Stimulated activated CD8-positive, alpha-beta memory T cell treated with anti-CD3 and anti-CD28 coated beads, Interleukin-4, amount 100 ng/mL, for 1 hour (primary cell): ENCODE data around the gene DUSP15.

Experiments used
- DNase-seq, 2 donors: peaks; one replicate each; pipeline ENCODE4 v3.0.0-alpha.2; 2020; ENCODE audit warnings: low read depth in 2 of 2, low spot score in 1 of 2

DUSP15 gene

DNA sequence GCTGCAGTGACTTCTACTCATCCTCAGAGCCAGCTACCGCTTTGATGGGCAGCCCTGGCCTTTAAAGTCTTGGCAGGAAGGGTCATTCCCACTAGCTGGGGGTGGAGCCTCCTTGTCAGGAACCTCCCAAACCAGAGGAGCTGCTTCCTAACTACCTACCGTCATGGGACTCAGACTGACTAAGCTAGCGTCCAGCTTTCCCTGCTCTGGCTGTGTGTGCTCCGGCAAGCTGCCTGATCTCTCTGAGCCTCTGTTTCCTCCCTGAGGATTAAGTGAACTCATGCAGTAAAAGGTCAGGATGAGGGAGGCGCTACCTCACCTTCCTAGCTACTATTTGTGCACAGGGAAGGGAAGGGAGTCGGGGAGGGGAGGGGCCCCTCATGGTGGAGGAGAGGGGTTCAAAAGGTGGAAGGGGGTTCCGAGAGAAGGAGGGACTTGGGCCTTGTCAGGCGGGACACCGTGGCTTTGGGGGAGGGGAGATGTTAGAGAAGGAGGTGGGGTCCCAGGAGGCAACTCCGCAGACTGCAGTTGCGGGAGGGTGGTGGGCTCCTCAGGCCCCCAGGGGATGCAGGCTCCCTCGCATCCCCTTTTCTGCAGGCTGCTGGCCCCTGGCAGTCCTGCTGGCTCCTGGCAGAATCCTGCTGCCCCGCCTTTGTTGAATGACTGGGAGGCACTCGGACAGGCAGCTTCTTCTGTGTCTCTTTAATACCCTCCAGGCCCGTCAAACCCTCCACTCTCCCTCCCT is 9.8 kb downstream of the DUSP15 start:
- DNase-seq, result no peak

DNA sequence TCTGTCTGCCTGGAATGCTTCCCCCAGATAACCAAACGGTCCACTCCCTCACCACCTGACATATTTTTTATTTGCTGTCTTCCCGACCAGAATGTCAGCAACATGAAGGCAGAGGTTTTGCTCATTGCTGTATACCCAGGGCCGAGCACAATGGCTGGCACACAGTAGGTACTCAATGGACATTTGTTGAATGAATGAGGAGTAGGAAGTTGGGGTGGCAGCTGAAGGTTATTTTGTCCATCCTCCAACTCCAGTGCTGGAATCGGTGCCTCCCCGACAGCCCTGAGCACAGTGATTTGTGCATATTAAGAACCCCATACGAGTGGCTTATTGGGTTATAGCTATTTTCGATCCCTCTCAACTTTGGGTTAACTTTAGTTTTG is 10.3 kb downstream of the DUSP15 start:
- no peak for DNase-seq

DNA sequence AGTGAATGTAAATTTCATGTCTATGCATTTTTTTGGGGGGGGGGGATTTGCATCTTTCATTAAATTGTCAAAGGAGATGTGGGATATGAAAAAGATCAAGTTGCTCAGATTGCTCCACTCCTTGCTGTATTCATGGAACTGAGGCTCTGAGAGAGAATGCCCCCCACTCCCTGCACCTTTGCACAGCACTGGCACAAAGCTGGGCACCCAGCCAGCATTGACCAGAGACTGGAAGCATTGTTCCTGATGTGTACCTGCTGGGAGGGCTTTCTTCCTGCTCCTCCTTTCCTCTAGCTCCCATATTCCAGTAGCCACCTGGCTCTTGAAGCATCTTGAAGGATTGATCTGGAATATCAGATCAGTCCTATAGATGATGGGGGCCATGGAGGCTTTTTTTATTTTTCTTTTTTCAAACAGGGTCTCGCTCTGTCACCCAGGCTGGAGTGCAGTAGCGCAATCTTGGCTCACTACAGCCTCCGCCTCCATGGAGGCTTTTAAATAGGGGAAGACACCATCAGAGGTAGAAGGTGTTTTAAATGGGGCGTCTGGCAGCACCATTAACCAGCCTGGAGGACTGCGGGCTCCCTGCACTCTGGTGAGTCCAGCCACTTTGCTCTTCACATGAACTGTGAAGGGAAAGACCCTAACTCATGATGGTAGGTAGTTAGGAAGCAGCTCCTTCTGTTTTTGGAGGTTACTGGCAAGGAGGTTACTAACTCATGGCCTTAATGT is 10.9 kb downstream of the DUSP15 start:
- no peak for DNase-seq

DNA sequence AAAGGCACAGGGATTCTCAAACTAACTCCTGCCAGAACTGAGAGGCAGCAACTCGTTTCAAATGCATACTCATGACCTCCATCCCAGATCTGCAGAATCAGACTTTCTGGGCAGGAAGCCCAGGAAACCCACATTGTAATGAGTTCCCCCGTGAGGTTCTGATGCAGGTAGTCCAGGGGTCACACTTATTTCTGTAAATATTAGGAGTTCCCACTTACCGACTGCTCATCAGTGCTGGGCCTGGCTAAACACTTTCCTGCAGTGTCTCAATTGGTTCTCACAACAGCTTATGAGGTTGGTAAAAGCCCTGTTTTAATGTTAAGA is 11.6 kb downstream of the DUSP15 start:
- no peak for DNase-seq

DNA sequence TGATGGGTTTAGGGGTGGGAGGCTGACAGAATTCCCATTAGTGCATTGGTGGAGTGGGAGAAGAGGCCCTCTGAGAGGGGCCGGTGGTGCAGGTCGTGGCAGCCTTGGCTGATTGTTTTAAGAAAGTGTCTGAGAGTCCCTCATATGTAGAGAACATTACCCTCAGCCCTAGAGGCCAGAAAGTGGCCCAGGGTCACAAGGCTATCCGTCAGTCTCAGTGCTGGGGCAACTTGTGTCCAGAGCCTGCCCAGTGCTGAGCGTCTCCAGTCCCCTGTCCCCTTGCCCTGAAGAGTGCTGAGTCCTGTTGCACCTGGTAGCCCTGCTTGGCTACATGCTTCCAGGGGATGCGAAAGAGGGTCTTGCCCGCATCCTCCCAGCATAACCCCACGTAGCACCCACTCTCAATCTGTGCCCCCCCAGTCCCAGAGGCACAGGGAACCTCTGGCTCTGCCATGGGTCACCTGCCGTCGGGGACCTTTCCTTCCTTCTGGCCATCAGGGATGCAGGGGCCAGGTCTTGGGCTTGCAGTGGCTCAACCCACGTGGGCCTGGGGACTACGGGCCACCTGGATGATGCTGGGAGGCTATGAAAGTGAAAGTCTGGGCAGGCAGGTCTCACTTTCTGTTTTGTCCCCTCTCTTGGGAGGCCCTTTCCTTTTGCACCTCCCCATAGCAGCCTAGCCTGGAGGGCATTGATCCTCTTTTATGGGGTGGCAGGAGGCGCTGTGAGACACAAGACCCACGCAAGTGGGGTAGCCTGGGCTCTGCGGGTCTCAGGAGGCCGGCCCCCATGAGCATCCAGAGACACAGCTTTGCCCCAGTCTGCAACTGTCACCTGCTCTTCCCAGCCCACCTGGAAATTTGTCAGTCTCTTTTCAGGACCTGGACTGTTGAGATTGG is 12.2 kb downstream of the DUSP15 start:
- no peak for DNase-seq

DNA sequence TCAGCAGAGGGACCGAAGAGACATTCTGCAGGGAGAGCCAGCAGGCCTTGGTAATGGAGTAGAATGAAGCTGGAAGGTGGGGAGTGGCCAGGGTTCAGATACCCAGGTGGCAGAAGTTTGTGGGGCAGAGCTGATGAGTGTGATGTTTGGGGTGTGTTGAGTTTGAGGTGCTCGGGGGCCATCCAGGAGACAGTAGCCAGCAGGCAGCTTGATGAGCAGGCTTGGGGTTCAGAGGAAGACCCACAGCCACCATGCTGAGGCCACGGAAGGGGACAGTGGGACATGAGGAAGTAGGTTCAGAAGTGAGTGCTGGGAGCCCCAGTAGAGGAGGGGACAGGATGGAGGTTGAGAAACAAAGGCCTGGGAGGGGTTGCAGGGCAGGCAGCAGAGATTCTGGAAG is 13.8 kb downstream of the DUSP15 start:
- no peak for DNase-seq

DNA sequence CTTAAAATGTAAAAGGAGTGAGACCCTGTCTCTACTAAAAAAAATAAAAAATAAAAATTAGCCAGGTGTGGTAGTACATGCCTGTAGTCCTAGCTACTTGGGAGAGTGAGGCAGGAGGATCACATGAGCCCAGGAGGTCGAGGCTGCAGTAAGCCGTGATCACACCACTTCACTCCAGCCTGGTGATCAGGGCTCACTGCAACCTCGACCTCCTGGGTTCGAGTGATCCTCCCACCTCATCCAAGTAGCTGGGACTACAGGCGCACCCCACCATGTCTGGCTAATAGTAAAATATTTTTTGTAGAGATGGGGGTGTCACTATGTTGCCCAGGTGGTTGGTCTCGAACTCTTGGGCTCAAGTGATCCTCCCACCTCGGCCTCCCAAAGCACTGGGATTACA is 16.8 kb downstream of the DUSP15 start:
- no peak for DNase-seq

DNA sequence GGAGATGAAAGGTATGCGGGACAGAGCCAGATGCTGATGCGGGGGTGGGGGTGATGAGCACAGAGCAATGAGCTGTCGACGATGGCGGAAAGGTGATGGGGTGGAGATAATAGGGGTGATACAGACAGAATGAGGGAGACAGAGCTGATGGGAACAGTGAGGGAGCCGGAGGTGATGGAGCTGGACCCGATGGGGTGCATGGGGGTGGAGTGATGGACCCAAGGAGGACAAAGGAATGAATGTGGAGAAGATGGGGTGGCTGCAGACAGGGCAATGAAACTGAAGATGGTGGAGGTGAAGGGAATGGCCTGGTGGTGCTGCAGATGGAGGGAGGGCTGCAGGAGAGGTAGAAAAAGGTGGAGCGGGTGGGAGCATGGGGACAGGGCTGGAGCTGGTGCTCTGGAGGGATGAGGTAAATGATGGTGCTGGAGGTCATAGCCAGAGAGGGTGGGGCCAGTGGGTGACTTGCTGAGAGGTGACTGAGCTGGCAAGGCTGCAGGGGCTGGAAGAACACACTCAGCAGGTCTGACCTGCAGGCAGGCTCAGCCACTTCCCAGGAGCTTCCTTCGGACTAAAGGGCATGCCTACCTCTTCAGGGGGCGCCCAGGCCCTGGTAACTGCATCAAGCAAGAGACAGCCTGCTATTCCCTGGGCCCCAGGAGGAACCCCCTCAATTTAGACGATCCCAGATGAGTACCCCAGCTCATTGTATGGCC is 18.9 kb downstream of the DUSP15 start:
- DNase-seq, result no peak

DNA sequence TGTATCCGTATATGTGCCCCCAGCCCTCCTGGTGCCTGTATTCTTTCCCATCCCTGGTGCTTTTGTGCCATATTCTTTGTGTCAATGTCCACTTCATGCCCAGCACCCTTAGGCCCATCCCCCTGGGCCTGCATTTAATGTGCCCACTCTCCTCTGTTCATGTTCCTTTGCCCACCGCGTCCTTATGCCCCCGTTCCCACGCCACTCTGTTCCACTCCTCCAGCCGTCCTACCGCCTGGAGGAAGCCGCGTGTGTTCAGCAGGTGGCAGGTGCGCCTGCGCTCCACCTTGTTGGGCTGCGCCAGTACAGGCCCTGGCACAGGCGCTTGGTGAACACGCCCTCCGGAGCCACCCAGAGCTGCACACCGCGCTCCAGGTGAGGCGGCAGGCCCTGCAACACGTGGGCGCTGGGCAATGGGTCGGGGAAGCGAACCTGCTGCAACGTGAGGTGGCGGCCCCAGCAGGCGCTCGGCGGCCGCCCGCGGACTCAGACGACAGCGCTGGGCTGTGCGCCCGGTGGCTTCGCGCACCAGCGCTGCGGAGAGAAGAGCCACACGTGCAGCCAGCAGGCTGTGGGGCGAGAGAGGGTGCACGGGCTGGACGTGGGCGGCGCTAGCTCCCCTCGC is 20.9 kb downstream of the DUSP15 start:
- DNase-seq, result no peak

DNA sequence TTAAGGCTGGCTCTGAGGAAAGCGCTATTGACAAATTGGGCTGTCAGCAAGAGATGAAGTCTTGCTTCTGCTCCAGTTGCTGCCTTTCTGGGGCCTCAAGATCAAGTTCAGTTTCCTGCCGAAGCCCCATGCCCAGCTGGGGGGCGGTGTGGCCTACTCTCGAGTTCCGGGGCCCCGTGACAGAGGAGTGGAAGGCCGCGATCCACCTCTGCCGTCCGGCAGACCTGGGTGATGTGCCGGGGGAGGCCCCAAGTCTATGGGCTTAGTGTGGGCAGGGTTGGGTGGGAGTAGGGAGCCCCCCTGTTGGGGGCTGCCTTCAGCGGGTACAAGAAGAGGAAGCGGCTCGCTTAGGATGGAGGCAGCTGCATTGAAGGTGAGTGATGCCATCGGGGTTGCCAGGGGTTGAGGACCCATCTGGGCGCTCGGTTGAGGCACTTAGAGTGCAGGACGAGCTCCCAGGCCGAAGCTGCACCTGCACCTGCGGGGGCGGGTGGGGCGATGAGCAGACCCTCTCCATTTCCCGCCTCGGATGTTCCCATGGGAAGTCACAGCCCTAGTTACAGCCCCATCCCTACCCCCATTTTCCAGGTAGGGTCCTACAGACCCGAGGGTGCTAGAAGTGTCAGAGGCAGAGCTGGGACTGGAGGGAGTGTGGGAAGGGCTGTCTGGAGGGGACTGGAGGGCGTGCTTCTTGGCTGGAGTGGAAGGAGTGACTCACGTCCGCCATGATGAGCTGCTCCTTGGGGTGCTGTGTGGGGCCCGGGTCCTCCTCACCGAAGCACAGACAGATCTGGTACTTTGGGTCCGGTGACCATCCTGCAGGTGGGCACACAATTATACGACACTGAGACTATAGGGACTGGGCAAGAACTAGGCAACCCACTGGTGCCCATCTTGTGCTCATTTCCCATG is 22.0 kb downstream of the DUSP15 start:
- DNase-seq, result no peak

DNA sequence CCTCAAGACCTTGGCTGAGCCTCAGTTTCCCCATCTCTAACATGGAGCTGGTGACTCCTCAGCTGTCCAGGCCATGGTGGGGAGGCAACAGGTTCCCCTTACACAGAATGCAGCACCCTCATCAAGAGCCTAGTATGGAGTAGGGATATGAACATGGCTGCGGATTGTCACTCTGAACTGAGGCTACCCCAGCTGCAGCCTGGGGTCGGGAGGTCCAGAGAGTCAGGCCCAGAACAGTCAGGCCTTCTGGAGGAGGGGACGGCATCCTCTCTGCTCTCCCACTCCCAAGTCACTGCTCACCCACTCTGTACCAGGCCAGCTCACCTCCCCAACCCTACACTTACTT is 23.6 kb downstream of the DUSP15 start:
- DNase-seq, result no peak

DNA sequence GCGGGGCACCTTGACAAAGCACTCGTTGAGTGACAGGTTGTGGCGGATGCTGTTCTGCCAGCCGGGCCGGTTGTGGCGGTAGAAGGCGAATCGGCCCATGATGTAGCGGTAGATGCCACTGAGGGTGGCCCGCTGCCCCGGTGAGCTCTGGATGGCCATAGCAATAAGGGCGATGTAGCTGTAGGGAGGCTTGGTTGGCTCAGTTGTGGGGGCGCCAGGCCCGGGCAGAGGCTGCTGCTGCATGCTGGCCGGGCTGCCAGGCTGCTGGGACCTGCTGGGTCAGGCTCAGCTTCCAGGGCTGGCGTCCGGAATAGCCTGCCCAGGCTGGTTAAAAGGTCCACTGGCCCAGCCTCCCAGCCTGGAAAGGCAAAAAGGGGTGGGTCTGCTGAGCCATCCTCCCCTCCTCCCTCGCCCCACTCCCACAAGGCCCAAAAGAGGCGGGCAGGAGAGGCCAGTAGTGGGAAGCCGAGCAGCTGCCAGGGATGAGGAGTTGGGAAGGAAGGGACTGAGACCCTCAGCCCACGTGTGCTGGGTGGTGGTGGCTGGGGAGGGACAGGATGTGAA is 24.9 kb downstream of the DUSP15 start, which contains the start of gene FOXS1:
Gene FOXS1 (minus strand): TSS at position 305 of the 564 bp plus-strand sequence. CDS start 62 bp downstream, at position 243.
- no peak for DNase-seq

DNA sequence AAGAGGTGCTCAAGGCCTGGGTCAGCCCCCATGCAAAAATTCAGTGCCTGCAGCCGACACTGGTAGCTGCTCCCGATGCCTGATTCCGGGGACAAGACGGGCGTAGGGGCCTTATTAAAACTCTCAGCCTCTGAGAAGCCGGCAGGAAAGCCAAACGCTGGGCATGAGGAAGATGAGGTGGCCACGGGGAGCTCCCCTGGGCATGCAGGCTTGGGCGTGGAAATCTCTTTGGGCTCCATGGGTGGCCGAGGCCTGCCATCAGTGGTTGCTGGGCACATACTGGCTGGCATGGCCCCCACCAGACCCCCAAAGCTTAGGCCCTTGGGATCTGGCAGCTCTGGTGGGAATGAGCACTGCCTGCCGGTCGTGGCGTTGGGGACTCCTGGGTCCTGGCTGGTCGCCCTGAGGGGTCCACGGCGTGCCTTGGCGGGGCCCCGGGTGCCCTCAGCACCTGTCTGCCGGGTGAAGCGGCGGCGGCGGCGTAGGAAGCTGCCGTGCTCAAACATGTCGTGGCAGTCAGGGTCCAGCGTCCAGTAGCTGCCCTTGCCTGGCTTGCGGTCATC is 25.5 kb downstream of the DUSP15 start:
- DNase-seq, result no peak

DNA sequence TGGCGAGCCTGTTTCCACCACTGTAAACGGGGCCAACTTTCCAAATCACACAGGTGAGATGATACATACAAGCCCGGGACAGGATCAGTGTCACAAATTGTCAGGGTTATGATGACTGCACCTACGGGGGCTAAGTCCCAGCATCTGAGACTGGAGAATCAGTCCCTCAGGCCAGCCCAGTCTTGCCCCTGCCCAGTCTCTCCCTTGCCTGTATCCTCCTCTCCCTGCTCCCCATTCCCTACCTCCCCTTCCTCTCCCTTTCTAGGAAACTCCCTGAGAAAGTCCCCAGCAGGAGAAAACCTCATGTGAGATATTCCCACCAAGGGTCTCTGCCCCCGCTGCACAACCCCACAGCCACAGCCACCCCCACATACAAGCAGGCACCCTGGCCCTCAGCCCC is 26.4 kb downstream of the DUSP15 start:
- DNase-seq, result no peak

DNA sequence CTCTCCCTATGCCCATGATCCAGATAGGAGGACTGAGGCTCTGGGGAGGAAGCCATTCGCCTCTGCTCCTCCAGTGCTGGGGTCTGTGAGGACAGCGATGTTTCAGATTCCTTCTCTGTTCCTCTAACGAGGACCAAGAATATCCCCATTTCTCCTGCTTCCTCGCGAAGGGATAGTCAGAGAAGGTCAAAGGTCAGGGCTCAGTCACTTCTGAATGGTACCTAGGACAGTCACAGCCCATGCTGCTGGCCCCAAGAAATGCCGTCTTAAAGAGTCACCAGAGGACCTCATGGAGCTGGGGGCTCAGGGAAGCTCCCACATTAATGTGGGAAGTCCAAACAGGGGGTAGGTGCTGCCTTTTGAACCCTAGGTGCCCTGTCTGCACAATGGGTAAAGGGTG is 27.0 kb downstream of the DUSP15 start:
- no peak for DNase-seq

DNA sequence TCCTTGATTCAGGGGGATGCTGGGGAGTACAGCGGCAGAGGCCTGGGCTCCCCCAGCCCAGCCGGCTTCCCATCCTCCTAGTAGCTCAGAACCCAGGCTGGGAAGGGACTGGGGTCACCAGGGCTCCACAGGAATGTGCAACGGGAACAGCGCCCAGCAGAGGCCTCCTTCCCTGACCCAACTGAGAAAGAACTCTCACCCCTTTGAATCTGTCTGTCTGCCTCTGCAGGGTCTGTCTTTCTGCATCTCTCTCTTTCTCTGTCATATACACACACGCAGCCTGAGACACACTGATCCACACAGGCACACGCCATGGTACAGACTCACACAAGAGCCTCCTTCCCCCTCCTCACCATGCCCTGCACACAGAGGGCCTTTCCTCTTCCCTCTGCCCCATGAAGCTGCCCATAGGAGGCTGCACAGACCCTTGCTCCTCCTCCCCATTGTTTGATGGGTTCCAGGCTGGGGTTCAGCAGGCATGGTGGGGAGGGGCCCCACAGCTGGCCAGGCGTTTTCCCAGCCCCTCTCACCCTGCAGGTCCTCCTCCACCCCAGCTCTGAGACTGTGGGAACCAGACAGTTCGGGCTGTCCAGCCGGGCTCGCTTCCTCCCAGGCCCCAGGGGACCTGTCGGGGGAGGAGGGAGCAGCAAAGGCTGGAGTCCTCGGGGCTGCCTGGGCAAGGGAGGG is 27.7 kb downstream of the DUSP15 start:
- DNase-seq, result no peak

DNA sequence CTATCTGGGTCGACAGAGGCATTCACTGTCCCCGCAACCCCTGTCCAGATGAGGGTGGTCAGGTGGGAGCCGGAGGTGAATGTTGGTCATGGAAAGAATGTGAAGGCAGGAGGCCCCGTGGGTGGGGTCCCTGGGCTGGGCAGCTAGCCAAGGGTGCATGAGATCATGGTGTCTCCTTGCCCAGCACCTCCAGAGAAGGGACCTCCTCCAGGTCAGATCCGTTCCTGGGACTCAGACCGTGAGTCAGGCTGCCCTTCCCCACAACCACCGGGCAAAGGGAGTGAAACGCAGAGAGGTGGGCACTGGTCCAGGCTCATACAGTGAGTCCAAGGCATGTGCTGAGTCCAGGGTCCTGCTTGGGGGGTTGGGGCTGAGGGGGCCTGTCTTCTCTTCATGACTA is 28.4 kb downstream of the DUSP15 start:
- no peak for DNase-seq
